ENCODE measurements around the gene RNF123. TPM values are rescaled to one million over a fixed set of nuclear protein-coding genes. Genes with fewer than 3 reads are reported as not detected.

Gene RNF123
- total RNA-seq, 1 experiment from 2014 or later, result 31.2 TPM

DNA sequence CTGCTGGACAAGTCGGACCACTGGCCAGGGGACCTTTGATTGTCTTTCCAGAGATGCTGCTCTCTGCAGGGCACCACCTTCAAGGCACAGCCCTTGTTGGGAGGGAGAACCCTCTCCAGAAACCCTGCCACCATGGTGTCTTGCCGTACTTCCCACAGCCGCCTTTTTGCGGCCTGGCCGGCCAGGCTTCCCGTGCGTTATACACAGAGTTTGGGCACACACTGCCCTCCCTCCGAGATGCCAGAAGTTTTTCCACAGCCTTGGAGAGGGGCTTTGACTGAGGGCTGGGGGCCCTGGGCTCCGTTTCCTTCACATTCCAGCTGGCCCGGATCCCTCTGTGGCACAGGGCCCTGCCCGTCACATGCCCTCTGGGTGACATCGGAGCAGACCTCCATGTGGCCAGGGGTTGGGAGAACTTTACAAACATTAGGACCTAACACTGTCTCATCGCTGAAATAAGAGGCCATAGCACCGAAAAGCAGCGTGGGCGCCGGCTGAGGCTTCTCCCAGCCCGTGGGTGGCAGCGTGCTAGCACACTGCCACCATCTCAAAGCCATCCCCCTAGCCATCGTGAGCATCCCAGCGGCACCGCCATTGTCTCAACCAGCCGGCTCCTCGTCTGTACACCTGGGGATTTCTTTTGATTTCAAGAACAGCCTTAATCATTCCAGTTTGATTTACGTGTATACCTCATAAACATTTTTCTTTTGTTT is 21.5 kb upstream of the RNF123 start:
- Histone ChIP-seq H3K36me3 (replicated peaks; ENCODE audit: control insufficient read depth, insufficient read depth, low read length) (no peaks in the 10 kb centered on the region), H3K27me3 (ENCODE audit: control insufficient read depth, insufficient read depth, low read length) (no peaks in the 10 kb centered on the region), H3K4me3 (ENCODE audit: insufficient read depth, low read depth, low read length) (no peak overlapping the region)
- no peak for DNase-seq

DNA sequence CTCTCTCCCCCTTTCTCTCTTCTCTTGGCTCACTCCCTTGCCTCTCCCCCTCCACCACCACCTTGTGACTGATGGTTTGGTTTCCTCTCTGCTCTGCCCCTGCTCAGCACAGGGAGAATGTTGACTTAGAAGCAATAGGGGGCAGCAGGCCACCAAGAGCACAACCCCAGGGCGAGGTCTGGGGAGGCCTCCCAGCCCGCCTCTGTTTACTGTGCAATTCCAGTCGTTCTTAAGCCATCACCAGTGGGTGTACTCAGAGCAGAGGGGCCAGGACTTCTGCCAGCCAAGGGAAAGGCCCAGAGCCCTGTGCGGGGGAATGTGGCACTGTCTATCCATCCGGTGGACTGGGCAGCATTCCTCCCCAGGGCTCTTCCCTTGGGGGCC is 21.0 kb upstream of the RNF123 start:
- Histone ChIP-seq H3K4me3 (ENCODE audit: insufficient read depth, low read depth, low read length) (no peak overlapping the region), H3K36me3 (replicated peaks; ENCODE audit: control insufficient read depth, insufficient read depth, low read length) (no peaks in the 10 kb centered on the region), H3K27me3 (ENCODE audit: control insufficient read depth, insufficient read depth, low read length) (no peaks in the 10 kb centered on the region)
- peak; percentile 72 for DNase-seq

- H3K4me3 ChIP-seq (ENCODE audit: insufficient read depth, low read depth, low read length), result no peak overlapping the region
- DNase-seq, result no peak
- H3K27me3 ChIP-seq (ENCODE audit: control insufficient read depth, insufficient read depth, low read length), result no peaks in the 10 kb centered on the region
- no peaks in the 10 kb centered on the region for H3K36me3 ChIP-seq (replicated peaks; ENCODE audit: control insufficient read depth, insufficient read depth, low read length)
Measured at GRCh38 chr3:49668861-49669260, 20.5 kb upstream of the RNF123 start.

GRCh38 chr3:49669352-49669751 is 20.0 kb upstream of the RNF123 start:
- no peak for DNase-seq
- no peak overlapping the region for H3K4me3 ChIP-seq (ENCODE audit: insufficient read depth, low read depth, low read length)
- H3K27me3 ChIP-seq (ENCODE audit: control insufficient read depth, insufficient read depth, low read length), result no peaks in the 10 kb centered on the region
- H3K36me3 ChIP-seq (replicated peaks; ENCODE audit: control insufficient read depth, insufficient read depth, low read length), result no peaks in the 10 kb centered on the region

DNA sequence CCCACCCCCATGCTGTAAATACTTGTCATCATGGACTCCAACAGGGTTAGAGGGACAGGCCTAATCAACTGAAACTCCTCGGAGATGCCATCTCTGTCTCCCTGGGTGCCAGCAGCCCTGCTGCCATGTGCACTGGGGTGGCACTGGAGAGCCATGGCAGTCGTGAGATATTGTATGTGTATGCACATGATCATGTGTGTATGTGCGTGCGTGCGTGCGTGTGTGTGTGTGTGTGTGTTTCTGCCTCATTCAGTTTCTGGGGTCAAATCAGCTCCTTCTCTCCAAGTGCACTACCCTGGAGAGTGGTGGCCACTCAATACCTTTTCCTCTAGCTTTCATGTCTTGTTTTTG is 18.4 kb upstream of the RNF123 start:
- Histone ChIP-seq H3K27me3 (ENCODE audit: control insufficient read depth, insufficient read depth, low read length) (no peaks in the 10 kb centered on the region), H3K36me3 (replicated peaks; ENCODE audit: control insufficient read depth, insufficient read depth, low read length) (peaks cover 6% of the 10 kb centered on the region)

GRCh38 chr3:49671291-49672288 is 17.8 kb upstream of the RNF123 start:
- Histone ChIP-seq H3K36me3 (replicated peaks; ENCODE audit: control insufficient read depth, insufficient read depth, low read length) (peaks cover 13% of the 10 kb centered on the region), H3K4me3 (ENCODE audit: insufficient read depth, low read depth, low read length) (no peak overlapping the region), H3K27me3 (ENCODE audit: control insufficient read depth, insufficient read depth, low read length) (no peaks in the 10 kb centered on the region)
- DNase-seq, result peak; percentile 94

More for the DNA sequence above, 18.4 kb upstream of the RNF123 start:
- no peak for DNase-seq
- H3K4me3 ChIP-seq (ENCODE audit: insufficient read depth, low read depth, low read length), result no peak overlapping the region

GRCh38 chr3:49673121-49673714 is 16.1 kb upstream of the RNF123 start:
- Histone ChIP-seq H3K36me3 (replicated peaks; ENCODE audit: control insufficient read depth, insufficient read depth, low read length) (peaks cover 28% of the 10 kb centered on the region), H3K27me3 (ENCODE audit: control insufficient read depth, insufficient read depth, low read length) (no peaks in the 10 kb centered on the region)
- no peak for DNase-seq

GRCh38 chr3:49673715-49674496 is 15.5 kb upstream of the RNF123 start, which contains the start of gene APEH:
Gene APEH, plus strand, starts transcription at chr3:49674351. Its CDS starts 51 bp downstream, at chr3:49674402.
- DNase-seq, result peak; percentile 100

More at GRCh38 chr3:49673121-49673714, 16.1 kb upstream of the RNF123 start:
- peak overlapping the region; percentile 92 for H3K4me3 ChIP-seq (ENCODE audit: insufficient read depth, low read depth, low read length)

DNA sequence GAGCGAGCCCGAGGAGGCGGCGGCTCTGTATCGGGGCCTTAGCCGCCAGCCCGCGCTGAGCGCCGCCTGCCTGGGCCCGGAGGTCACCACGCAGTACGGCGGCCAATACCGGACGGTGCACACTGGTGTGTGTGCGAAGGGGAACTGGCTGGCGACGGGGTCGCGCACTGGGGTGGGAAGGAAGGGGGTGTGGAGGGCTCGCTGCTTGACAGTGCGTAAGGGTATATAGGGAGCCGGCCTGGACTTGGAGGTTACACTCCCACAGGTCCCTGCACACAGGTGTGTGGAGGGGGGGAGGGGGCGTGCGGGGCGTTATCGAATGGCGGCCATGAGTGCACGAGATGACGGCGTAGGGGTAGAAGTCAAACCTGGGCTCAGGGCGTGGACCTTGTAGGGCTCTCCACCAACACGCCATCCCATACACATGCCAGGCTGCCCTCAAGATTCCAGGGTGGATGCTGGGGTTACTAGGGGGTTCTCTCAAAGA is 14.8 kb upstream of the RNF123 start:
- Histone ChIP-seq H3K36me3 (replicated peaks; ENCODE audit: control insufficient read depth, insufficient read depth, low read length) (peaks cover 38% of the 10 kb centered on the region), H3K4me3 (ENCODE audit: insufficient read depth, low read depth, low read length) (peak overlapping the region; percentile 92), H3K27me3 (ENCODE audit: control insufficient read depth, insufficient read depth, low read length) (no peaks in the 10 kb centered on the region)
- no peak for DNase-seq

More at GRCh38 chr3:49673715-49674496, 15.5 kb upstream of the RNF123 start, which contains the start of gene APEH:
- H3K27me3 ChIP-seq (ENCODE audit: control insufficient read depth, insufficient read depth, low read length), result no peaks in the 10 kb centered on the region
- H3K4me3 ChIP-seq (ENCODE audit: insufficient read depth, low read depth, low read length), result peak within 1 kb of the TSS; percentile 92
- peaks cover 34% of the 10 kb centered on the region for H3K36me3 ChIP-seq (replicated peaks; ENCODE audit: control insufficient read depth, insufficient read depth, low read length)

GRCh38 chr3:49675912-49676311 is 13.4 kb upstream of the RNF123 start:
- Histone ChIP-seq H3K4me3 (ENCODE audit: insufficient read depth, low read depth, low read length) (no peak overlapping the region), H3K36me3 (replicated peaks; ENCODE audit: control insufficient read depth, insufficient read depth, low read length) (peaks cover 47% of the 10 kb centered on the region)
- DNase-seq, result no peak

DNA sequence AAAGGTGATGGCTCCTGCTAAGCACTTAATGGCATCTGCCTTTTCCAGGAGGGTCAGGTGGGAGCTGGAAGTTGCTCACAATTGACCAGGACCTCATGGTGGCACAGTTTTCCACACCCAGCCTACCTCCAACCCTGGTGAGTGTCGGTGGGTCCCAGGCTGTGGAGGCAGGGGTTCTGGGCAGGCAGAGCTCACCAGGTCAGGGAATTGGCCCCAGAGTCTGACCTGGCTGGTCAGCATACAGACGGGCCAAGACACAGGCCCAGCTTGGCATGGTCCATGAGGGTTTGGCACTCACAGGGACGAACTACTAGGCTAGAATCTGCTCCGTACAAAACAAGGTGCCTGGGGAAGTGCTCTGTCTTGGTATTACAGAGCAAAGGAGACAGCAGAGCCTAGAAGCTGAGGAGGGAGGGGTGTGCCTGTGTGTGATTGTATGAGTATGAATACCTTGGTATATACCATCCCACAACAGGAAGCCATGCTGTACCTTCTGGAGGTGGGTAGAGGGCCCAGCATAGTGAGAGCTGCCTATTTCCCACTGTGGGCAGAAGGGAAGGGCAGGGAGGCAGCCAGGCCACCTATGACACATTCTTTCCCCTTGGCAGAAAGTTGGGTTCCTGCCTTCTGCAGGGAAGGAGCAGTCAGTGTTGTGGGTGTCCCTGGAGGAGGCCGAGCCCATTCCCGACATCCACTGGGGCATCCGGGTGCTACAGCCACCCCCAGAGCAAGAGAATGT is 8.7 kb upstream of the RNF123 start:
- no peaks in the 10 kb centered on the region; the same call in 1 of the 2 replicates for H3K27me3 ChIP-seq (ENCODE audit: control insufficient read depth, insufficient read depth, low read length)
- H3K4me3 ChIP-seq (ENCODE audit: insufficient read depth, low read depth, low read length), result no peak overlapping the region
- no peak for DNase-seq
- peaks cover 66% of the 10 kb centered on the region for H3K36me3 ChIP-seq (replicated peaks; ENCODE audit: control insufficient read depth, insufficient read depth, low read length)

More at GRCh38 chr3:49675912-49676311, 13.4 kb upstream of the RNF123 start:
- no peaks in the 10 kb centered on the region for H3K27me3 ChIP-seq (ENCODE audit: control insufficient read depth, insufficient read depth, low read length)

GRCh38 chr3:49681232-49681522 is 8.2 kb upstream of the RNF123 start:
- H3K36me3 ChIP-seq (replicated peaks; ENCODE audit: control insufficient read depth, insufficient read depth, low read length), result peaks cover 61% of the 10 kb centered on the region
- no peaks in the 10 kb centered on the region; the same call in 1 of the 2 replicates for H3K27me3 ChIP-seq (ENCODE audit: control insufficient read depth, insufficient read depth, low read length)
- DNase-seq, result no peak
- no peak overlapping the region for H3K4me3 ChIP-seq (ENCODE audit: insufficient read depth, low read depth, low read length)

- Histone ChIP-seq H3K4me3 (ENCODE audit: insufficient read depth, low read depth, low read length) (no peak overlapping the region), H3K36me3 (replicated peaks; ENCODE audit: control insufficient read depth, insufficient read depth, low read length) (peaks cover 57% of the 10 kb centered on the region), H3K27me3 (ENCODE audit: control insufficient read depth, insufficient read depth, low read length) (no peaks in the 10 kb centered on the region; the same call in 1 of the 2 replicates)
- DNase-seq, result no peak
Measured at GRCh38 chr3:49681543-49681942, 7.8 kb upstream of the RNF123 start.

All from H7 (cell line).